ENCODE measurements around the gene ACTR8.

GRCh38 chr3:53820084-53820483 is 61.9 kb downstream of the ACTR8 start:
- TF ChIP-seq CTCF (conservative IDR thresholded peaks at IDR 0.05 in 1 of 2, IDR thresholded peaks at IDR 0.05 in 1 of 2; ENCODE audit: extremely low read depth in 1 of 2, insufficient read depth in 1 of 2, low read depth in 1 of 2, low read length in 2 of 2) (no peak), EZH2 (IDR thresholded peaks at IDR 0.05; ENCODE audit: borderline replicate concordance, low read length) (no peak)

All from mammary epithelial cell (primary cell).